Suprapubic skin (tissue), 4 donors: ENCODE results near the gene TMEM147.

Experiments used
- CTCF ChIP-seq, 2 donors: fragments of 200-600 bp in 1 of 2; fragments of 450-650 bp in 1 of 2; sonication (generic) in 1 of 2; IDR thresholded peaks; one replicate each; pipeline ENCODE4 v1.5.1; 2016 to 2019; ENCODE audit warnings: antibody characterized with exemption in 2 of 2, mild to moderate bottlenecking in 1 of 2, moderate library complexity in 1 of 2
- EP300 ChIP-seq: sonication (generic); formaldehyde crosslinking; IDR thresholded peaks from one replicate; pipeline ENCODE4 v1.6.1; 2017; ENCODE audit warnings: antibody characterized with exemption
- POLR2A ChIP-seq, 2 donors: fragments of 450-650 bp; IDR thresholded peaks; one replicate each; pipeline ENCODE4 v1.6.1; 2017; ENCODE audit warnings: antibody characterized with exemption in 2 of 2, mild to moderate bottlenecking in 2 of 2, moderate library complexity in 2 of 2
- POLR2AphosphoS5 ChIP-seq, 3 donors: sonication (generic); formaldehyde crosslinking; IDR thresholded peaks; one replicate each; pipeline ENCODE4 v1.6.1; 2017; ENCODE audit warnings: antibody characterized with exemption in 3 of 3

- TF ChIP-seq CTCF (IDR thresholded peaks at IDR 0.05) (no peak), POLR2A (IDR thresholded peaks at IDR 0.05) (no peak), EP300 (no peak), POLR2AphosphoS5 (IDR thresholded peaks at IDR 0.05) (no peak)
Measured at GRCh38 chr19:35556025-35556590, 10.7 kb downstream of the TMEM147 start.
